Measurements from ENCODE around the gene SCN2B. TPM values are rescaled to one million over a fixed set of nuclear protein-coding genes. Genes with fewer than 3 reads are reported as not detected.

The SCN2B gene
- total RNA-seq, 1 experiment from 2014 or later: 0.20 TPM

DNA sequence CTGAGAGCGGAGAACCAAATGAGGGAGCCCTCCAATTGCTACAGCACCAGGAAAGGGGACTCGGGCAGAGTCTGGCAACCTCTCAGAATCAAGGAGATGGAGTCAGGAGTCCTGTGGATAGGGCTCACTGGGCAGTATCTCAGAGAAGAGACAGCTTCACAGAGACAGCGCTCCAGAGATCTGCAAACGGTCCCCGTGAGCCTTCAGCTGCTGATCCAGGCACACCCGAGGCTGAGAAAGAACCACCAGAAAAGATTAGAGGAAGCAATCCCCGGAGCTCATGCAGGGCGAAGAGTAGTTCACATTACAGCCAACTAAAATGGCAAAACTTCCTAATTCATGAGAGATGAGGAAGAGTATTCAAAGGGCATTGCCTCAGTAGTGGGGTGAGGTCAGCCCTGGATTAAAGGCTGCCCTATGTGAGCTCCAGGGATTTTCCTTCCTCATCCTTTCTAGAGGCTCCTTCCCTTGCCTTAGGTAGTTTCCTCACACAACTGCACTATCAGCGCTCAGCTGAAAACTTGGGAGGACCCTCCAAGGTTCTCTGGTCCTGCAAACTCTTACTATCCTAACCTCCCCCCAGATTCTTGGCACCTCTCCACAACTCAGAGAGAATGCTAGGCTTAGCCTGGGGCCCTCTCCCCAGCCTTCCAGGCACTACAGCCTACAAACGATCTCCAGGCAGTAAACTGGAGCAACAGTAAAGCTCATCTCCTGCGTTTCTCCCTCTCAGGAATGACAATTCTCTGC lies 47.5 kb downstream of the SCN2B start:
- Mint-ChIP-seq H3K27ac (no peak overlapping the region), H3K36me3 (no peaks in the 10 kb centered on the region), H3K4me3 (no peak overlapping the region), H3K9me3 (no peaks in the 10 kb centered on the region), H3K27me3 (ENCODE audit: low read depth) (peaks cover 2% of the 10 kb centered on the region; the same call in 1 of the 2 replicates), H3K4me1 (peaks cover 4% of the 10 kb centered on the region; the same call in 1 of the 2 replicates)
- no peak for ATAC-seq
- ChIA-PET CTCF (interaction anchor here (1.2 to 1.5 kb wide), 3 partner anchors 43 to 167 kb away, joined by 3 to 7 read pairs (median 4); no protein-coding TSS in a partner anchor), POLR2A (interaction anchor here (0.6 kb wide), 1 partner anchor 87 kb away, joined by 3 read pairs; no protein-coding TSS in a partner anchor)
- TF ChIP-seq IRF2 (CRISPR knock-in tag; IDR thresholded peaks at IDR 0.05; ENCODE audit: borderline replicate concordance, low read depth) (no peak), GRHL2 (CRISPR knock-in tag; IDR thresholded peaks at IDR 0.05; ENCODE audit: insufficient replicate concordance, severe bottlenecking) (no peak), PRRX2 (CRISPR knock-in tag; IDR thresholded peaks at IDR 0.05) (no peak)
- TF ChIP-seq, protein P1, sequence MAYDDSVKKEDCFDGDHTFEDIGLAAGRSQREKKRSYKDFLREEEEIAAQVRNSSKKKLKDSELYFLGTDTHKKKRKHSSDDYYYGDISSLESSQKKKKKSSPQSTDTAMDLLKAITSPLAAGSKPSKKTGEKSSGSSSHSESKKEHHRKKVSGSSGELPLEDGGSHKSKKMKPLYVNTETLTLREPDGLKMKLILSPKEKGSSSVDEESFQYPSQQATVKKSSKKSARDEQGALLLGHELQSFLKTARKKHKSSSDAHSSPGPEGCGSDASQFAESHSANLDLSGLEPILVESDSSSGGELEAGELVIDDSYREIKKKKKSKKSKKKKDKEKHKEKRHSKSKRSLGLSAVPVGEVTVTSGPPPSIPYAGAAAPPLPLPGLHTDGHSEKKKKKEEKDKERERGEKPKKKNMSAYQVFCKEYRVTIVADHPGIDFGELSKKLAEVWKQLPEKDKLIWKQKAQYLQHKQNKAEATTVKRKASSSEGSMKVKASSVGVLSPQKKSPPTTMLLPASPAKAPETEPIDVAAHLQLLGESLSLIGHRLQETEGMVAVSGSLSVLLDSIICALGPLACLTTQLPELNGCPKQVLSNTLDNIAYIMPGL (CRISPR knock-in tag; IDR thresholded peaks at IDR 0.05): no peak
- TF ChIP-seq, protein P2, sequence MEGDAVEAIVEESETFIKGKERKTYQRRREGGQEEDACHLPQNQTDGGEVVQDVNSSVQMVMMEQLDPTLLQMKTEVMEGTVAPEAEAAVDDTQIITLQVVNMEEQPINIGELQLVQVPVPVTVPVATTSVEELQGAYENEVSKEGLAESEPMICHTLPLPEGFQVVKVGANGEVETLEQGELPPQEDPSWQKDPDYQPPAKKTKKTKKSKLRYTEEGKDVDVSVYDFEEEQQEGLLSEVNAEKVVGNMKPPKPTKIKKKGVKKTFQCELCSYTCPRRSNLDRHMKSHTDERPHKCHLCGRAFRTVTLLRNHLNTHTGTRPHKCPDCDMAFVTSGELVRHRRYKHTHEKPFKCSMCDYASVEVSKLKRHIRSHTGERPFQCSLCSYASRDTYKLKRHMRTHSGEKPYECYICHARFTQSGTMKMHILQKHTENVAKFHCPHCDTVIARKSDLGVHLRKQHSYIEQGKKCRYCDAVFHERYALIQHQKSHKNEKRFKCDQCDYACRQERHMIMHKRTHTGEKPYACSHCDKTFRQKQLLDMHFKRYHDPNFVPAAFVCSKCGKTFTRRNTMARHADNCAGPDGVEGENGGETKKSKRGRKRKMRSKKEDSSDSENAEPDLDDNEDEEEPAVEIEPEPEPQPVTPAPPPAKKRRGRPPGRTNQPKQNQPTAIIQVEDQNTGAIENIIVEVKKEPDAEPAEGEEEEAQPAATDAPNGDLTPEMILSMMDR (IDR thresholded peaks at IDR 0.05): no peak
- TF ChIP-seq, protein P3, sequence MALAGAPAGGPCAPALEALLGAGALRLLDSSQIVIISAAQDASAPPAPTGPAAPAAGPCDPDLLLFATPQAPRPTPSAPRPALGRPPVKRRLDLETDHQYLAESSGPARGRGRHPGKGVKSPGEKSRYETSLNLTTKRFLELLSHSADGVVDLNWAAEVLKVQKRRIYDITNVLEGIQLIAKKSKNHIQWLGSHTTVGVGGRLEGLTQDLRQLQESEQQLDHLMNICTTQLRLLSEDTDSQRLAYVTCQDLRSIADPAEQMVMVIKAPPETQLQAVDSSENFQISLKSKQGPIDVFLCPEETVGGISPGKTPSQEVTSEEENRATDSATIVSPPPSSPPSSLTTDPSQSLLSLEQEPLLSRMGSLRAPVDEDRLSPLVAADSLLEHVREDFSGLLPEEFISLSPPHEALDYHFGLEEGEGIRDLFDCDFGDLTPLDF (CRISPR knock-in tag; IDR thresholded peaks at IDR 0.05): no peak
- DNase-seq (ENCODE audit: low spot score): no peak

DNA sequence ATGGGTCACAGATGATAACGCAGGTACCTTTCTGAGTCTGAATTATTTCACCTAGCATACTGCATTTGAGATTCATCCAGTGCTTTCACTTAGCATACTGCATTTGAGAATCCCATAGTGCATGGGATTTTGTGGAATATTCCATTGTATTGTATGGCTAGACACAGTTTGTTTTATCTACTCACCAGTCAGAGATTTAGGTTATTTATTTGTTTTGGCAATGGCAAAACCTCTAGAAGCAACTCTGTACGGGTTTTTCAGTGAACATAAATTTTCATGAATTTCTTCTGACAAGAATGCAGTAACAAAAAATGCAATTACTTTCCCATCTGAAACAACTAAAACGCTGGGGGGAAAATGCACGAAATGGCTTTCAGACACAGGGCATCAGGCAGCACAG lies 48.1 kb downstream of the SCN2B start:
- peaks cover 4% of the 10 kb centered on the region; the same call in 1 of the 2 replicates for H3K4me1 Mint-ChIP-seq
- peaks cover 2% of the 10 kb centered on the region; the same call in 1 of the 2 replicates for H3K27me3 Mint-ChIP-seq (ENCODE audit: low read depth)
- no peak for ATAC-seq
- ChIA-PET POLR2A (no interaction called here), CTCF (interaction anchor here (1.2 to 1.5 kb wide), 2 partner anchors 43 to 75 kb away, joined by 3 to 7 read pairs; no protein-coding TSS in a partner anchor)
- H3K4me3 Mint-ChIP-seq: no peak overlapping the region
- H3K36me3 Mint-ChIP-seq: no peaks in the 10 kb centered on the region
- H3K9me3 Mint-ChIP-seq: no peaks in the 10 kb centered on the region
- no peak overlapping the region for H3K27ac Mint-ChIP-seq
- no peak for DNase-seq (ENCODE audit: low spot score)
- no peak for TF ChIP-seq FOXK1 (CRISPR knock-in tag; IDR thresholded peaks at IDR 0.05)
- no peak for TF ChIP-seq SMAD3 (CRISPR knock-in tag; IDR thresholded peaks at IDR 0.05; ENCODE audit: borderline replicate concordance)
- no peak for TF ChIP-seq MYBL2 (CRISPR knock-in tag; IDR thresholded peaks at IDR 0.05)
- TF ChIP-seq, protein P4, sequence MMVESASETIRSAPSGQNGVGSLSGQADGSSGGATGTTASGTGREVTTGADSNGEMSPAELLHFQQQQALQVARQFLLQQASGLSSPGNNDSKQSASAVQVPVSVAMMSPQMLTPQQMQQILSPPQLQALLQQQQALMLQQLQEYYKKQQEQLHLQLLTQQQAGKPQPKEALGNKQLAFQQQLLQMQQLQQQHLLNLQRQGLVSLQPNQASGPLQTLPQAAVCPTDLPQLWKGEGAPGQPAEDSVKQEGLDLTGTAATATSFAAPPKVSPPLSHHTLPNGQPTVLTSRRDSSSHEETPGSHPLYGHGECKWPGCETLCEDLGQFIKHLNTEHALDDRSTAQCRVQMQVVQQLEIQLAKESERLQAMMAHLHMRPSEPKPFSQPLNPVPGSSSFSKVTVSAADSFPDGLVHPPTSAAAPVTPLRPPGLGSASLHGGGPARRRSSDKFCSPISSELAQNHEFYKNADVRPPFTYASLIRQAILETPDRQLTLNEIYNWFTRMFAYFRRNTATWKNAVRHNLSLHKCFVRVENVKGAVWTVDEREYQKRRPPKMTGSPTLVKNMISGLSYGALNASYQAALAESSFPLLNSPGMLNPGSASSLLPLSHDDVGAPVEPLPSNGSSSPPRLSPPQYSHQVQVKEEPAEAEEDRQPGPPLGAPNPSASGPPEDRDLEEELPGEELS (CRISPR knock-in tag; IDR thresholded peaks at IDR 0.05): no peak
- TF ChIP-seq TCF7 (CRISPR knock-in tag; IDR thresholded peaks at IDR 0.05; ENCODE audit: low read depth): no peak
- TF ChIP-seq, protein P5, sequence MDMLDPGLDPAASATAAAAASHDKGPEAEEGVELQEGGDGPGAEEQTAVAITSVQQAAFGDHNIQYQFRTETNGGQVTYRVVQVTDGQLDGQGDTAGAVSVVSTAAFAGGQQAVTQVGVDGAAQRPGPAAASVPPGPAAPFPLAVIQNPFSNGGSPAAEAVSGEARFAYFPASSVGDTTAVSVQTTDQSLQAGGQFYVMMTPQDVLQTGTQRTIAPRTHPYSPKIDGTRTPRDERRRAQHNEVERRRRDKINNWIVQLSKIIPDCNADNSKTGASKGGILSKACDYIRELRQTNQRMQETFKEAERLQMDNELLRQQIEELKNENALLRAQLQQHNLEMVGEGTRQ (CRISPR knock-in tag; IDR thresholded peaks at IDR 0.05): no peak
- no peak for TF ChIP-seq FOXP1 (CRISPR knock-in tag; IDR thresholded peaks at IDR 0.05; ENCODE audit: borderline replicate concordance)
- TF ChIP-seq, protein P6, sequence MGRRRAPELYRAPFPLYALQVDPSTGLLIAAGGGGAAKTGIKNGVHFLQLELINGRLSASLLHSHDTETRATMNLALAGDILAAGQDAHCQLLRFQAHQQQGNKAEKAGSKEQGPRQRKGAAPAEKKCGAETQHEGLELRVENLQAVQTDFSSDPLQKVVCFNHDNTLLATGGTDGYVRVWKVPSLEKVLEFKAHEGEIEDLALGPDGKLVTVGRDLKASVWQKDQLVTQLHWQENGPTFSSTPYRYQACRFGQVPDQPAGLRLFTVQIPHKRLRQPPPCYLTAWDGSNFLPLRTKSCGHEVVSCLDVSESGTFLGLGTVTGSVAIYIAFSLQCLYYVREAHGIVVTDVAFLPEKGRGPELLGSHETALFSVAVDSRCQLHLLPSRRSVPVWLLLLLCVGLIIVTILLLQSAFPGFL (CRISPR knock-in tag; IDR thresholded peaks at IDR 0.05; ENCODE audit: borderline replicate concordance): no peak
- TF ChIP-seq GABPB1 (CRISPR knock-in tag; IDR thresholded peaks at IDR 0.05): no peak
- TF ChIP-seq TP53 (CRISPR knock-in tag; IDR thresholded peaks at IDR 0.05): no peak
- TF ChIP-seq NFE2L1 (CRISPR knock-in tag; IDR thresholded peaks at IDR 0.05): no peak
- TF ChIP-seq, protein P7, sequence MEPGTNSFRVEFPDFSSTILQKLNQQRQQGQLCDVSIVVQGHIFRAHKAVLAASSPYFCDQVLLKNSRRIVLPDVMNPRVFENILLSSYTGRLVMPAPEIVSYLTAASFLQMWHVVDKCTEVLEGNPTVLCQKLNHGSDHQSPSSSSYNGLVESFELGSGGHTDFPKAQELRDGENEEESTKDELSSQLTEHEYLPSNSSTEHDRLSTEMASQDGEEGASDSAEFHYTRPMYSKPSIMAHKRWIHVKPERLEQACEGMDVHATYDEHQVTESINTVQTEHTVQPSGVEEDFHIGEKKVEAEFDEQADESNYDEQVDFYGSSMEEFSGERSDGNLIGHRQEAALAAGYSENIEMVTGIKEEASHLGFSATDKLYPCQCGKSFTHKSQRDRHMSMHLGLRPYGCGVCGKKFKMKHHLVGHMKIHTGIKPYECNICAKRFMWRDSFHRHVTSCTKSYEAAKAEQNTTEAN (CRISPR knock-in tag; IDR thresholded peaks at IDR 0.05): no peak
- TF ChIP-seq, protein P8, sequence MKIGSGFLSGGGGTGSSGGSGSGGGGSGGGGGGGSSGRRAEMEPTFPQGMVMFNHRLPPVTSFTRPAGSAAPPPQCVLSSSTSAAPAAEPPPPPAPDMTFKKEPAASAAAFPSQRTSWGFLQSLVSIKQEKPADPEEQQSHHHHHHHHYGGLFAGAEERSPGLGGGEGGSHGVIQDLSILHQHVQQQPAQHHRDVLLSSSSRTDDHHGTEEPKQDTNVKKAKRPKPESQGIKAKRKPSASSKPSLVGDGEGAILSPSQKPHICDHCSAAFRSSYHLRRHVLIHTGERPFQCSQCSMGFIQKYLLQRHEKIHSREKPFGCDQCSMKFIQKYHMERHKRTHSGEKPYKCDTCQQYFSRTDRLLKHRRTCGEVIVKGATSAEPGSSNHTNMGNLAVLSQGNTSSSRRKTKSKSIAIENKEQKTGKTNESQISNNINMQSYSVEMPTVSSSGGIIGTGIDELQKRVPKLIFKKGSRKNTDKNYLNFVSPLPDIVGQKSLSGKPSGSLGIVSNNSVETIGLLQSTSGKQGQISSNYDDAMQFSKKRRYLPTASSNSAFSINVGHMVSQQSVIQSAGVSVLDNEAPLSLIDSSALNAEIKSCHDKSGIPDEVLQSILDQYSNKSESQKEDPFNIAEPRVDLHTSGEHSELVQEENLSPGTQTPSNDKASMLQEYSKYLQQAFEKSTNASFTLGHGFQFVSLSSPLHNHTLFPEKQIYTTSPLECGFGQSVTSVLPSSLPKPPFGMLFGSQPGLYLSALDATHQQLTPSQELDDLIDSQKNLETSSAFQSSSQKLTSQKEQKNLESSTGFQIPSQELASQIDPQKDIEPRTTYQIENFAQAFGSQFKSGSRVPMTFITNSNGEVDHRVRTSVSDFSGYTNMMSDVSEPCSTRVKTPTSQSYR (CRISPR knock-in tag; IDR thresholded peaks at IDR 0.05): no peak
- TF ChIP-seq NR1H2 (CRISPR knock-in tag; IDR thresholded peaks at IDR 0.05): no peak
- no peak for TF ChIP-seq NR3C1 (CRISPR knock-in tag; conservative IDR thresholded peaks at IDR 0.05; ENCODE audit: low read depth)

Measured in WTC11 (cell line).